Lung (tissue), 12 donors: ENCODE results near the gene MMAB. TPM values are rescaled to one million over a fixed set of nuclear protein-coding genes. Genes with fewer than 3 reads are reported as not detected.
A peak's percentile ranks its signal among the peaks of the same experiment; 100 is the strongest.

Source experiments
- ATAC-seq: fragments of 200-7000 bp; cut with Tn5 transposase; one replicate; pipeline ENCODE4 v1.9.1; 2020; ENCODE audit warnings: moderate number of reproducible peaks; ENCODE audit not compliant: insufficient read depth, low FRiP score
- DNase-seq, 3 donors: peaks; one replicate each; pipeline ENCODE4 v3.0.0-alpha.2; 2013 to 2017
- H3K27ac ChIP-seq, 2 donors: one replicate each; pipeline ENCODE4 v1.5.1; 2013; ENCODE audit warnings: mild to moderate bottlenecking in 2 of 2, moderate library complexity in 2 of 2, control low read depth in 1 of 2, inconsistent platforms in 1 of 2, low read depth in 1 of 2, low read length in 1 of 2
- H3K27me3 ChIP-seq, 3 donors: one replicate each; pipeline ENCODE4 v1.5.1; 2013; ENCODE audit warnings: low read length in 2 of 3; ENCODE audit not compliant: control insufficient read depth in 3 of 3, insufficient read depth in 3 of 3
- H3K36me3 ChIP-seq, 4 donors: one replicate each; pipeline ENCODE4 v1.5.1; 2013; ENCODE audit warnings: low read length in 4 of 4, mild to moderate bottlenecking in 1 of 4, moderate library complexity in 1 of 4; ENCODE audit not compliant: control insufficient read depth in 4 of 4, insufficient read depth in 4 of 4
- H3K4me1 ChIP-seq, 5 donors: one replicate each; pipeline ENCODE4 v1.5.1; 2013; ENCODE audit warnings: low read length in 5 of 5, mild to moderate bottlenecking in 2 of 5, moderate library complexity in 1 of 5; ENCODE audit not compliant: control insufficient read depth in 5 of 5, insufficient read depth in 5 of 5
- H3K4me3 ChIP-seq: one replicate; pipeline ENCODE4 v1.5.1; 2013; ENCODE audit warnings: mild to moderate bottlenecking, control low read depth, moderate library complexity
- H3K9ac ChIP-seq, 2 donors: one replicate each; pipeline ENCODE4 v1.5.1; 2013; ENCODE audit warnings: low read length in 2 of 2, control low read depth in 1 of 2; ENCODE audit not compliant: insufficient read depth in 1 of 2
- H3K9me3 ChIP-seq, 4 donors: one replicate each; pipeline ENCODE4 v1.5.1; 2013; ENCODE audit warnings: low read length in 3 of 4, mild to moderate bottlenecking in 1 of 4, moderate library complexity in 1 of 4; ENCODE audit not compliant: control insufficient read depth in 4 of 4, insufficient read depth in 3 of 4
- WGBS, 2 donors: extraction: QIAGEN DNeasy Blood & Tissue Kit; methylation state at CpG; one replicate each; pipeline ENCODE4 v1.1.7; 2013; 5-methylcytosine and 5-hydroxymethylcytosine counted together
- polyA plus RNA-seq, 2 donors: library from polyadenylated mRNA; stranded (reverse); fragments of 200-250 nt; gene quantifications; one replicate each; pipeline ENCODE4 v1.2.1, GENCODE V29; 2013
- total RNA-seq, 2 donors: library from RNA; depleted of rRNA in 1 of 2; stranded (reverse); fragments of >200 nt in 1 of 2; gene quantifications; one replicate each; pipeline ENCODE4 v1.2.1, GENCODE V29; 2014 to 2021
- TF ChIP-seq, protein P1 (sequence below): IDR thresholded peaks from 2 replicates; pipeline ENCODE4 v1.5.1; 2012; ENCODE audit warnings: mild to moderate bottlenecking; ENCODE audit errors: control extremely low read depth, extremely low read depth
- donor health status: control.
- donor health status: control.
- donor health status: Bipolar disorder and iron deficiency.
- donor health status: healthy.
- donor health status: DM: yes; HTN: yes; CAD: no.

The MMAB gene
- total and polyA plus RNA-seq, 4 donors: 23.8 to 90.2 (median 77.9) TPM

DNA sequence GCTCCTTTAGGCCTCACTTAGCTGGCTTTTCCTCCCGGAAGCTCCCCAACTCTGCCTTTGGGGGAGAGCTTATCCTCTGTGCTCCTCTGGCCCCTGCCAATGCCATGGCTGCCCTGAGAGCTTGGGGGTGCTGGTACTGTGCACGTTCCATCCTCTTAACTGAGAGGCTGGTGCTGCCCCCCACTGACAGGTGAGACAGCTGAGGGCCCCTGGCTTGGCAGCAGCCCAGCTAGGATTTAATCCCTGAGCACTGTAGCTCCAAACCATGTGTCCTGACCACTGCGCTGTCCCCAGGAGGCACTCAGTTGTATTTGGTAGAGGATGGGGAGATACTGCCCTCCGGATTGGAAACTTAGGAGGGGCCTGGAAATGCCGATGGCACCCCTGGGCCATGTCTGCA, 49.8 kb downstream of the MMAB start:
- H3K36me3 ChIP-seq: peaks cover 6 to 68% (median 55%) of the 10 kb centered on the region in 4 donors
- WGBS, 2 donors: 91 to 94% methylated on average over 5 of the region's 5 CpGs
- no peak for ATAC-seq

DNA sequence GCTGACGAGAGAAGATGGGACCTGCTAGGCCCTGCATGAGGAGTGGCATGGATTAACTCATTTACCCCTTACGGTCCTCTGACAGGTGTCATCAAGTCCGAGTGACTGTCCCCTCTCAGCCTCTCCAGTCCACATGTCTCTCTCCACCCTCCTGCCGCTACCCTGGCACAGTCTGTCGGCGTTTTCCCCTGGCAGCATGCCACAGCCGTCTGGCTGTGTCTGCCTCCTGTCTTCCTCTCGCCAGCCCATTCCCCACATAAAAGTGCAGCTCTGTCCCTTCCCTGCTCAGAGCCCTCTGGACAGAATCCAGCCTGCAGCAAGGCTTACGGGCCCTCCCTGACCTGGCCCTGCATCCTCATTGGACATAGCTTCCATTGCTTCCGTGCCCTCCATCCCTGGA, 50.2 kb downstream of the MMAB start:
- Histone ChIP-seq H3K4me3 (no peak overlapping the region), H3K36me3 (peaks cover 6 to 70% (median 57%) of the 10 kb centered on the region in 4 donors), H3K27ac (no peak overlapping the region), H3K9me3 (no peaks in the 10 kb centered on the region), H3K4me1 (no peaks in the 10 kb centered on the region), H3K9ac (no peak overlapping the region), H3K27me3 (no peaks in the 10 kb centered on the region)
- WGBS, 2 donors: 84% methylated on average over 10 of the region's 10 CpGs
- DNase-seq (no peak), ATAC-seq (no peak)
- TF ChIP-seq, protein P1, sequence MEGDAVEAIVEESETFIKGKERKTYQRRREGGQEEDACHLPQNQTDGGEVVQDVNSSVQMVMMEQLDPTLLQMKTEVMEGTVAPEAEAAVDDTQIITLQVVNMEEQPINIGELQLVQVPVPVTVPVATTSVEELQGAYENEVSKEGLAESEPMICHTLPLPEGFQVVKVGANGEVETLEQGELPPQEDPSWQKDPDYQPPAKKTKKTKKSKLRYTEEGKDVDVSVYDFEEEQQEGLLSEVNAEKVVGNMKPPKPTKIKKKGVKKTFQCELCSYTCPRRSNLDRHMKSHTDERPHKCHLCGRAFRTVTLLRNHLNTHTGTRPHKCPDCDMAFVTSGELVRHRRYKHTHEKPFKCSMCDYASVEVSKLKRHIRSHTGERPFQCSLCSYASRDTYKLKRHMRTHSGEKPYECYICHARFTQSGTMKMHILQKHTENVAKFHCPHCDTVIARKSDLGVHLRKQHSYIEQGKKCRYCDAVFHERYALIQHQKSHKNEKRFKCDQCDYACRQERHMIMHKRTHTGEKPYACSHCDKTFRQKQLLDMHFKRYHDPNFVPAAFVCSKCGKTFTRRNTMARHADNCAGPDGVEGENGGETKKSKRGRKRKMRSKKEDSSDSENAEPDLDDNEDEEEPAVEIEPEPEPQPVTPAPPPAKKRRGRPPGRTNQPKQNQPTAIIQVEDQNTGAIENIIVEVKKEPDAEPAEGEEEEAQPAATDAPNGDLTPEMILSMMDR: no peak

More for the DNA sequence above, 49.8 kb downstream of the MMAB start:
- H3K27ac ChIP-seq: no peak overlapping the region
- no peak overlapping the region for H3K4me3 ChIP-seq
- no peak overlapping the region for H3K9ac ChIP-seq
- DNase-seq: no peak
- H3K9me3 ChIP-seq: no peaks in the 10 kb centered on the region
- no peaks in the 10 kb centered on the region for H3K4me1 ChIP-seq
- no peaks in the 10 kb centered on the region for H3K27me3 ChIP-seq
- TF ChIP-seq, protein P1: no peak

DNA sequence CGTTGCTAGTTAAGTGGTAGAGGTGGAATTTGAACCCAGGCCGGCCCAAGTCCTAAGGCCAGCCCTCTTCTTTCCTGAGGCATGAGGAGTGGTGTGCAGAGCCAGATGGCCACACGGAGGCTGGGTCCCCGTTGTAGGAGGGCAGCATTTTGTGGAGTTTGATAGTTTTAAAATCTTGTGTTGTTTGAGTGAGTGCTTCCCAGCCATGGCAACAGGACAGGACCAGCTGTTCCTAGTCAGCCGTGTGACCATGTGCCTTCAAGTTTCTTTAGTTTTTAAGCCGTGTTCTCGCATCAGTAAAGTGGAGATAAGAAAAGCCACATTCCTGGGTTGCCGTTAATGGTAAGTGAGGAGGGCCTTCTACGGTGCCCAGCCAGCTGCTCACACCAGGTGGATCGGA, 51.5 kb downstream of the MMAB start:
- no peak overlapping the region for H3K27ac ChIP-seq
- TF ChIP-seq, protein P1: no peak
- H3K36me3 ChIP-seq: peaks cover under 1 to 68% (median 62%) of the 10 kb centered on the region in 4 donors
- no peak overlapping the region for H3K4me3 ChIP-seq
- ATAC-seq (no peak), DNase-seq (peak in 1 of 3 donors; percentile 11)
- WGBS, 2 donors: 77 to 85% methylated on average over 10 of the region's 10 CpGs
- H3K4me1 ChIP-seq: no peaks in the 10 kb centered on the region
- H3K9ac ChIP-seq: no peak overlapping the region
- H3K27me3 ChIP-seq: no peaks in the 10 kb centered on the region
- H3K9me3 ChIP-seq: no peaks in the 10 kb centered on the region

DNA sequence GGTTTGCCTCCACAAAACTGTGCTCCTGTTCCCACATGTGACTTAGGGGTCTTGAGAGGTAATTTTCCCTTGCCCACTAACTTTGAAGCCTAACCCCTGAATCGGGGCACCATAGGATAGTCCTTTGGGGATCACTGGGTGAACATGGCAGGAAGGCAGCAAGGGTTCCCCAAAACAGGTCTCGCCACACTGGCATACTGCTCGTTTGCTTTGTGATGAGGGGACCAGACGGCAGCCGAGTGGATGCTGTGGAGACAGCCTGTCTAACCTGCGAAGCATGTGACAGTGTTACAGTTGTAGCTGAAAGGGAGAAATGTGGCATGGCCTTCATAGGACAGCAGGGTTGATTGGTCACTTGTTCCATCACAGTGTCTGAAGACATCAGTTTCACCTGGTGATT, 53.5 kb downstream of the MMAB start:
- no peaks in the 10 kb centered on the region for H3K4me1 ChIP-seq
- WGBS, 2 donors: 79 to 95% methylated on average over 6 of the region's 6 CpGs
- no peak for ATAC-seq
- no peaks in the 10 kb centered on the region for H3K9me3 ChIP-seq
- H3K36me3 ChIP-seq: peaks cover 0 to 68% (median 56%) of the 10 kb centered on the region in 4 donors
- H3K4me3 ChIP-seq: no peak overlapping the region
- no peak for DNase-seq
- no peak overlapping the region for H3K9ac ChIP-seq
- H3K27ac ChIP-seq: peak overlapping the region; percentile 4 to 47
- TF ChIP-seq, protein P1: no peak
- no peaks in the 10 kb centered on the region for H3K27me3 ChIP-seq
